GM20431 (cell line): Measurements from ENCODE around the gene UNC50.
"Not testable (repeated sequence)": the region's sequence is repeated elsewhere in the genome, so short reads cannot be mapped to it uniquely, and the experiment has no call there.

Experiments
- in situ Hi-C: fragments of 300-500 bp; cut with MseI, MboI; formaldehyde crosslinking; loops from one replicate; pipeline ENCODE4 v1.15.0; 2020; ENCODE audit warnings: low sequenced_read_pairs; ENCODE audit not compliant: unreplicated experiment

Gene UNC50

GRCh38 chr2:98573426-98573825 is 35.0 kb upstream of the UNC50 start:
- in situ Hi-C loops, result no loop called here

GRCh38 chr2:98576666-98577312 is 31.6 kb upstream of the UNC50 start:
- in situ Hi-C loops, result no loop called here

DNA sequence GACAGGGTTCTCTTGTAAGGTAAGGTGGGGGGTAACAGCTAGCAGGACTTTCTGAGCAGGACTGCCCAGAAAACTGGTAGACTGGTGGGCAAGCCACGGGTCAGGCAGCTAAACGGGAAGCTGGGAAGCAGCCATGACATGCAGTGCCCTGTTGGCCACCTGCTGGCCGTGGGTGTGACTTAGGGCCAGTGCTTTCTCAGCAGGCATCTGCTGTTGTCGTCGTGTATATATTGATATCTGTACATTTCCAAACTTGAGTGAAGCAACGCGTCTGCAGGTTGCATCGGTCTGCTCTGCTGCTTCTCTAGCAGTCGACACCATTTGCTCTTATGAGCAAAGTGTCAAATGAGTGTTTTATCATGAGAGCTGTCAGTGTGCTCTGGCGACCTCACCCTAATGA is 31.1 kb upstream of the UNC50 start:
- in situ Hi-C loops, result no loop called here

DNA sequence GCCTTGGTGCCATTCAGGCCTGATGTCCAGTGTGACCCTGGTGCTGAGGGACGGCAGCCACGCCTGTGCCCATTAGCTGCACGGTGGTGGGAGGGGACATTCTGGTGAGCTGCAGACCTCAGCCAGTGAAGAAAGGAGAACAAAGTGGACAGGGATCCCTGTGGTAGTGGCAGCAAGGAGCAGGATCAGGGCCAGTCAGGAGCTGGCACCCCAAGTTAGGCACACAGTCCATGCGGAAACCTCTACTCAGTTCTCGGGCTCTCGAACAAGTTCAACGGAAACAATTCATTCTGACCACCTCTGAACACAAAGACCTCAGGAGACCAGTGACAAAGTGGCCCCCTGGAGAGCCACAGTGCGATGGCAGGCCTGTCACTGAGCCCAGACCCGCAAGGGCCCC is 30.2 kb upstream of the UNC50 start:
- in situ Hi-C loops, result no loop called here

GRCh38 chr2:98579926-98580325 is 28.5 kb upstream of the UNC50 start:
- in situ Hi-C loops, result no loop called here

- in situ Hi-C loops, result no loop called here
Measured at GRCh38 chr2:98580656-98581284, 27.6 kb upstream of the UNC50 start.

GRCh38 chr2:98582523-98582922 is 25.9 kb upstream of the UNC50 start:
- in situ Hi-C loops, result no loop called here

DNA sequence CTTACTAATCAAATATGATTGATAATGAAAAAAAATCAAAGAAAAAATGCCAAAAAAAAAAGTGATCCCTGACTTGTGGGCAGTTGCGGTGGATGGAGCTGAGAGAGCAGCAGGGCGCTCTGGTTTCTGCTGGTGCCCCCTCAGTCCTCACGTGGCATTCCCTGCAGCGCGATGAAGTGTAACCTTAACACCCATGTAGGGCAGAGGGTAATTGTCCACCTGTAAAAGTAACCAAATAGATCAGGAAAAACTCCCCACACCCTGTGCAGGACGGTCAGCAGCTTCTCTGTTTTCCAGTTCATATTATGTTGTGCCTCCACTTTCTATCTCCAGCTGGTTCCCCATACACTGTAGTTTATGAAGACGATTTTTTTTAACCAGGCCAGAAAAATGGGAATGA is 25.1 kb upstream of the UNC50 start:
- in situ Hi-C loops, result no loop called here

- in situ Hi-C loops, result no loop called here
Measured at GRCh38 chr2:98583816-98584618, 24.4 kb upstream of the UNC50 start.

DNA sequence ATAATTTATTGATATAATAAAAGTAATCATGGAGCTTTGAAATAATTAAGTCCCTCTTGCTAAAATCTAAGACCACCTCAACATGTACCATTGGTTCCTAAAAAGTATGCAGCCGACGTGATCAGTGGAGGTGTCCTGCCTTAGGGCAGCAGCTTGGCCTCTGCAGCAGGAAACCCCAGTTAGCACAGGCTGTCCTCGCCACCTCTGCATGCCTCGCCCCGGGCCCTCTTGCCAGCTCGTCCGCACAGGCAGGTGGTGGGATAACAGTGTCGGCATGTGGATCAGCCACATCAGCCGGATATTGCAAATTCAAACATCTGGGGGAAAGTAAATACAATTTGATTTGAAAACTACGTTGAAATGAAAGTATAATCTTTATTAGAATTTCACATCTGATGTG is 23.0 kb upstream of the UNC50 start:
- in situ Hi-C loops, result no loop called here

- in situ Hi-C loops, result no loop called here
Measured at GRCh38 chr2:98586551-98587140, 21.7 kb upstream of the UNC50 start.

- in situ Hi-C loops, result no loop called here
Measured at GRCh38 chr2:98588880-98589431, 19.4 kb upstream of the UNC50 start.

GRCh38 chr2:98589489-98589888 is 18.9 kb upstream of the UNC50 start:
- in situ Hi-C loops, result no loop called here

GRCh38 chr2:98592565-98592964 is 15.8 kb upstream of the UNC50 start:
- in situ Hi-C loops, result no loop called here

GRCh38 chr2:98594665-98595064 is 13.7 kb upstream of the UNC50 start:
- in situ Hi-C loops, result not testable (repeated sequence)

DNA sequence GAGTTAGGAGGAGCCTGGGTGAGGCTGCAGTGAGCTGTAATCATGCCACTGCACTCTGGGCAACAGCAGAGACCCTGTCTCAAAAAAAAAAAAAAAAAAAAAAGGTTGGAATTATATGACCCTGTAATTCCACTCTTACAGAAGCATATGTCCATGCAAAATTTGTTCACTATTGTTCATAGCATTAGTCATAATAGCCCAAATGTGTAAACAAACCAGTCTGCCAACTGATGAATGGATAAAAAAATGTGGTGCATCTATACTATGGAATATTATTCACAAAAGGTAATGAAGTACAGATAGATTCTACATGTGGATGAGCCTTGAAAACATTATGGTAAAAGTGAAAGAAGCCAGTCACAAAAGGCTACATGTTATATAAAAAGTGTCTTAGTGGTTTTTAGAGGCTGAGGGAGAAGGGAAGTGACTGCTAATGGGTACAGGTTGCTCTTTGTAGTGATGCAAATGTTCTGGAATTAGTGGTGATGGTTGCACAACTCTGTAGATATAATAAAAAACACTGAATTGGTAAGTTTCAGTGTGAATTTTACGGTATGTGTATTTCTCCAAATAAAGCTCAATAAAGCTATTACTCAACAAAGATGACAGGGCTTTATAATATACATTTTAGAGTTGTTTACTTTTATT is 9.5 kb upstream of the UNC50 start:
- in situ Hi-C loops, result no loop called here

DNA sequence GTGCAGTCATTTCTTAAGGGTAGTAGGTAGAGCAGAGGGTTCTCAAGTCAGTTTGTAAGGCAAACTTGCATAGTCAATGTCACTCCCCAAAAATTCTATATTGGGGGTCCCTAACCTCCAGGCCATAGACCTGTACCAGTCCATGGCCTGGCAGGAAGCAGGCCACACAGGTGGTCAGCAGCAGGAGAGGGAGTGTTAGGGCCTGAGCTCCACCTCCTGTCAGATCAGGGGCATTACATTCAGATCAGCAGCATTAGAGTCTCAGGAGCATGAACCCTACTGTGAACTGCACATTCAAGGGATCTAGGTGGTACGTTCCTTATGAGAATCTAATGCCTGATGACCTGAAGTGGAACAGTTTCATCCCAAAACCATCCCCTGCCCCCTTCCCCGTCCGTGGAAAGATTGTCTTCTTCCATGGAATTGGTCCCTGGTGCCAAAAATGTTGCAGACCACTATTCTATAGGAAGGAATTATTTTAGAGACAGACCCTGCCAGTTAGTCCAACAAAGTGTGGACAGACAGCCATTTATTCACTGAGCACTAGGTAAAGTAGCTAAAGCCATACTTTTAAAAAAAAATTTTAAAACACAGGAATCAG is 6.8 kb upstream of the UNC50 start:
- in situ Hi-C loops, result no loop called here

GRCh38 chr2:98604547-98604946 is 3.8 kb upstream of the UNC50 start:
- in situ Hi-C loops, result no loop called here

GRCh38 chr2:98605076-98605475 is 3.3 kb upstream of the UNC50 start:
- in situ Hi-C loops, result no loop called here

DNA sequence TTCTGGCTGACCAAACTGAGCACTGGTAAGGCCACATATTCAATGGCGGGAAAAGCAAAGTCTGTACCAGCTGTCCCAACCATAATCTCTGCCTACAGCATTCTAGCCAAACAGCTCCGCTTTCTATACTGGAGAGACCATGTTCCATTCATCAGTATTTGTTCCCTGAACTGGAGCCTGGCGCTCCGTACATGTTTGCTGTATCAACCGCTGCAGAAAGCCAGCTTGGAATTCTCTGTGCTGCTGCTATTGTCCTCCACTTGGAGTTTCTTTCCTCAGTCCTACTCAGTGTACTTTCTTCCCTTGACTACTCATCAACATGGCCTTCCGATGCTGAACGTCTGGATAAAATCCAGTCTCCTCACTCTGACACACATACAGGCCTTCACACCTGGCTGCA is 2.0 kb upstream of the UNC50 start:
- in situ Hi-C loops, result no loop called here
